Liver (tissue), 2 donors: ENCODE measurements around the gene COMMD3.

Experiments used
- CTCF ChIP-seq: fragments of 150-350 bp; IDR thresholded peaks from 2 replicates; pipeline ENCODE4 v1.5.1; 2017; ENCODE audit warnings: improper control_type of control experiment, low read depth, low read length; ENCODE audit not compliant: missing input control
- REST ChIP-seq: IDR thresholded peaks from 2 replicates; pipeline ENCODE4 v1.6.1; 2016; ENCODE audit warnings: antibody characterized with exemption, mild to moderate bottlenecking
- donor health status: healthy.

- TF ChIP-seq CTCF (no peak), REST (no peak)
Observed at GRCh38 chr10:22366435-22366703, 50.2 kb downstream of the COMMD3 start.
